H1 (cell line): Measurements from ENCODE around the gene POLE. TPM values are rescaled to one million over a fixed set of nuclear protein-coding genes. Genes with fewer than 3 reads are reported as not detected.

Experiments used
- CHD2 ChIP-seq: IDR thresholded peaks from 2 replicates; pipeline ENCODE4 v1.6.1; 2012; ENCODE audit warnings: low read length, improper control_type of control experiment
- CREB1 ChIP-seq: IDR thresholded peaks from 2 replicates; pipeline ENCODE4 v1.6.1; 2012; ENCODE audit warnings: inconsistent platforms
- CTBP2 ChIP-seq: IDR thresholded peaks from 2 replicates; pipeline ENCODE4 v1.7.0; 2011; ENCODE audit warnings: borderline replicate concordance, mild to moderate bottlenecking, moderate library complexity, mixed read lengths, low read length; ENCODE audit not compliant: insufficient read depth, insufficient read length
- EP300 ChIP-seq, 2 experiments: IDR thresholded peaks; 1 replicate in 1 of 2; 2 replicates in 1 of 2; pipeline ENCODE4 v1.6.1; 2011 to 2012; ENCODE audit warnings: low read depth in 2 of 2, low read length in 2 of 2, mild to moderate bottlenecking in 2 of 2, borderline replicate concordance in 1 of 2, inconsistent platforms in 1 of 2, moderate library complexity in 1 of 2
- TBP ChIP-seq: IDR thresholded peaks from 2 replicates; pipeline ENCODE4 v1.6.1; 2011; ENCODE audit warnings: low read depth, low read length, improper control_type of control experiment
- polyA plus RNA-seq, 7 experiments: library from polyadenylated mRNA; depleted of rRNA in 3 of 7; stranded (reverse) in 5 of 7; unstranded in 2 of 7; fragments of >200 nt in 5 of 7; fragments of 200-250 nt in 2 of 7; gene quantifications; 1 replicate in 5 of 7; 2 replicates in 1 of 7; 4 replicates in 1 of 7; pipeline versions ENCODE4 v1.2.1 to v1.2.3, GENCODE V29; 2011 to 2013; ENCODE audit warnings: missing spikeins in 2 of 7, mixed read lengths in 2 of 7
- total RNA-seq: library from RNA; stranded (reverse); fragmentation: NEBNext Ultra II Directional; extraction: Animal tissue kit (Norgen Biotek cat#: 25700); gene quantifications from 2 replicates; pipeline ENCODE4 v1.2.1, GENCODE V29; 2021

POLE gene
- total and polyA plus RNA-seq, 2 of the 8 experiments (the other 6 are each of a cell fraction or from before 2014, with no cell fraction given), result 59.7 to 115 TPM

- TF ChIP-seq CTBP2 (no peak), TBP (no peak), EP300 (IDR thresholded peaks at IDR 0.05; ENCODE audit: borderline replicate concordance in 1 of 2, low read depth in 2 of 2, low read length in 2 of 2) (no peak), CREB1 (no peak), CHD2 (no peak)
These were observed 36.6 kb upstream of the POLE start (continued) for GRCh38 chr12:132723764-132724140.
